Fibroblast of pulmonary artery (primary cell): Measurements from ENCODE around the gene ECI2.
A peak's percentile ranks its signal among the peaks of the same experiment; 100 is the strongest.

Experiments used
- DNase-seq: peaks from one replicate; pipeline ENCODE4 v3.0.0-alpha.2; 2010; ENCODE audit warnings: low read depth
- H3K4me3 ChIP-seq: replicated peaks from 2 replicates; pipeline ENCODE4 v1.5.1; 2011; ENCODE audit warnings: low read depth, mild to moderate bottlenecking, control low read depth, low read length, moderate library complexity
- CTCF ChIP-seq: IDR thresholded peaks from 2 replicates; pipeline ENCODE4 v1.5.1; 2011; ENCODE audit warnings: mild to moderate bottlenecking, control low read depth, low read length, inconsistent platforms; ENCODE audit errors: missing control alignments

The ECI2 gene

GRCh38 chr6:4130357-4130987 lies 4.9 kb downstream of the ECI2 start:
- DNase-seq: no peak
- TF ChIP-seq CTCF: no peak
- no peak overlapping the region for H3K4me3 ChIP-seq

DNA sequence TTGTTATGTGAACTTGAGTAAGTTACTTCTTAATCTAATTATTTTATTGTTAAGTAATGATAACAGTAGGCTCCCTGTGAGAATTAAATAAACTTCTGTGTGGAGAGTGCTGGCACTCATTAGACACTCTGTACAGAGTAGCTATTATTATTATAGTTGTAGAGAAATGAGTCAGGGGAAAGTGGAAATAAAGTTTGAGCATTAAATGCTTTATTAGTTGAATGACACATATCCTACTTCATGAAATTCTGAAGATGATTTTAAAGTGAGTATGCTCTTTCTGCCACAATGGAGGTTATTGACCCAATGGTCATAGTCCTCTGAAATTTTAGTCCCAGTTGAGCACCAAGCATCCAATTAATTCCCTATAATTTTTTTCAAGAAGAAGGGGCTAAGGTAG lies 5.9 kb downstream of the ECI2 start:
- TF ChIP-seq CTCF: no peak
- DNase-seq: no peak
- no peak overlapping the region for H3K4me3 ChIP-seq

DNA sequence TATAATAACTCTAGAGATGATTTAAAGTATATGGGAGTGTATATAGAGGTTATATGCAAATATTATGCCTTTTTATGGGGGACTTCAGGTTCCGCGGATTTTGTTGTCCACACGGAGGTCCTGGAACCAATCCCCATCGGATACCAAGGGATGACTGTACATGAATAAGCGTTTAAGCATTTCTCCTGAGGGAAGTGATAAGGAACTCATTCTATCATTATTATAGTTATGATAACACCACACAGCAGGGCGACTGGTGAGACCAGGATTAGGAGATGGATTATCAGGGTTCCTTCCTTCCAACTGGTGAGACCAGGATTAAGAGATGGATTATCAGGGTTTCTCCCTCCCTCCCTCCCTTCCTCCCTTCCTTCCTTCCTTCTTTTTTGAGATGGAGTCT lies 6.6 kb downstream of the ECI2 start:
- TF ChIP-seq CTCF: no peak
- DNase-seq: peak; percentile 41
- H3K4me3 ChIP-seq: no peak overlapping the region

- no peak for TF ChIP-seq CTCF
- no peak for DNase-seq
- no peak overlapping the region for H3K4me3 ChIP-seq
These were observed 7.3 kb downstream of the ECI2 start for GRCh38 chr6:4128072-4128471.

DNA sequence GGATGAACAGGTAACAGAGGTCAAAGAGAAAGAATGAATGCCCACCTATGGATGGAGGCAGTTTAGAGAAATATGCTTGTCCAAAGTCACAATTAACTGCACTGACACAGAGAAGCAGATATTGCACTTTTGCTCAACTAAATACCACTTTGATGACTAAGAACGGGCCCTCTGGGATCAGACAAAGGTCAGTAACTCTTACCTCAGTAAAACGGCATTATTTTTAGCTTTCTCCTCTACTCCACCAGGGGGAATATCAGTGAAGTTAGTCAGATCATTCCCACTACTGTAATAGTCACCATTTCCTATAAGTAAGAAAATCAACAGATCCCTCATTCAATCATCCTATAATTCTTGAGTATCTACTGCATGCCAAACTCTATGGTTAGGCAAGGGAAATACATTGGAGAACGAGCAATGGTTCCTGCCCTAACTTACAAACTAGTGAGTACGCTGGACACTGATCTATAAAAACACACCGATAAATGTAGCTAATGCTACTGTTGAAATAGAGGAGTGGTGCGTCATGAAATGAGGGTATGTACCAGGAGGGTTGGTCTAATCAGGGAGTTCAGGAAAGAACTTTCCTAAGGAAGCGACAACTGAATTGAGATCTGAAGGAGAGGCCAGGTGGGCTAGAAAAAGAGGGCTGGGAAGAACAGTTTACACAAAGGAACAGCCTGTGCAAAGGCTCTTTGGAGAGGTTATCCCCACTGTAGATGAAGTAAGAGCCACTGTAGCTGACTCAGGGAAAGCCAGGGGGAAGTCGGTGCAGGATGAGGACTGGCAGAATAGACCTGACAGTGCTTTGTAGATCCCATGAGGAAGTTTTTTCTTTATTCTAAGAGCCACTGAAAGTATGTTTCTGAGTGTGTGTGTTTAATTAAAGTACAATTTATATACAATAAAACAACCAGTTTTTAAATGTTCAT lies 9.2 kb downstream of the ECI2 start:
- no peak overlapping the region for H3K4me3 ChIP-seq
- DNase-seq: peak; percentile 86
- peak; percentile 60 for TF ChIP-seq CTCF

DNA sequence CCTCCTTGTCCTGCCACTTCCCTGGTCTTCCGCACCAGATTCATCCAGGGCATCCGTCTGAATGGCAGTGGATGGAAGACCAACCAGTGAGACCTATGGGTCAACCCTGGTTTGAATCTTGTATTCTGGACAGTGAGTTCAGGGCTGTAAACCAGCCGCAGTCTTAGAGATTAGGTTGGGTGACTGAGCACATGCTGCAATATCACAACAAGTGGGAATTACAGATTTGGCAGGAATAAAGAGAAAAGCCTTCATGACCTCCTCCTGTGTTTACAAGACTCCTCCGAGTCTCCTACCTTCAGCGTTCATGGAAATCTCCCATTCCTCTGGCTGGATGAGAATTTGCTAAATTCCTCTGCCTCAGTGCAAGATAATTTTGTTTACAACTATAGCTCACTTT lies 9.9 kb downstream of the ECI2 start:
- TF ChIP-seq CTCF: no peak
- no peak overlapping the region for H3K4me3 ChIP-seq
- peak; percentile 26 for DNase-seq
